Immature natural killer cell (primary cell): ENCODE data around the gene CPT1A. TPM values are rescaled to one million over a fixed set of nuclear protein-coding genes. Genes with fewer than 3 reads are reported as not detected.
A peak's percentile ranks its signal among the peaks of the same experiment; 100 is the strongest.

Source experiments
- DNase-seq, 3 donors: peaks; one replicate each; pipeline ENCODE4 v3.0.0; 2022; ENCODE audit warnings: mixed read lengths in 1 of 3
- H3K27ac Mint-ChIP-seq, 6 donors: one replicate each; pipeline ENCODE4 v1.8.0; 2020; ENCODE audit warnings: mixed read lengths in 6 of 6, mild to moderate bottlenecking in 5 of 6, inconsistent platforms in 4 of 6, moderate library complexity in 3 of 6
- H3K27me3 Mint-ChIP-seq, 3 donors: one replicate each; pipeline ENCODE4 v1.8.0; 2020 to 2021; ENCODE audit warnings: low read depth in 3 of 3, mild to moderate bottlenecking in 3 of 3, mixed read lengths in 3 of 3, moderate library complexity in 3 of 3, inconsistent platforms in 1 of 3
- H3K36me3 Mint-ChIP-seq, 3 donors: one replicate each; pipeline ENCODE4 v1.8.0; 2020; ENCODE audit warnings: mixed read lengths in 3 of 3, inconsistent platforms in 2 of 3, mild to moderate bottlenecking in 2 of 3
- H3K4me1 Mint-ChIP-seq, 2 donors: one replicate each; pipeline ENCODE4 v1.8.0; 2020; ENCODE audit warnings: inconsistent platforms in 2 of 2, mild to moderate bottlenecking in 2 of 2, mixed read lengths in 2 of 2, moderate library complexity in 1 of 2
- H3K4me3 Mint-ChIP-seq, 5 donors: one replicate each; pipeline ENCODE4 v1.8.0; 2020; ENCODE audit warnings: mild to moderate bottlenecking in 5 of 5, mixed read lengths in 5 of 5, inconsistent platforms in 3 of 5, moderate library complexity in 3 of 5
- H3K9me3 Mint-ChIP-seq, 6 donors: one replicate each; pipeline ENCODE4 v1.8.0; 2020; ENCODE audit warnings: mild to moderate bottlenecking in 6 of 6, mixed read lengths in 6 of 6, inconsistent platforms in 4 of 6, moderate library complexity in 3 of 6
- polyA plus RNA-seq, 3 donors: library from polyadenylated mRNA; unstranded; fragments of 300-500 nt; fragmentation: Illumina TruSeq; gene quantifications; one replicate each; pipeline ENCODE4 v1.2.3, GENCODE V29; 2021

Gene CPT1A
- polyA plus RNA-seq, 3 donors from 2014 or later: 6.4 to 20.3 (median 8.0) TPM

DNA sequence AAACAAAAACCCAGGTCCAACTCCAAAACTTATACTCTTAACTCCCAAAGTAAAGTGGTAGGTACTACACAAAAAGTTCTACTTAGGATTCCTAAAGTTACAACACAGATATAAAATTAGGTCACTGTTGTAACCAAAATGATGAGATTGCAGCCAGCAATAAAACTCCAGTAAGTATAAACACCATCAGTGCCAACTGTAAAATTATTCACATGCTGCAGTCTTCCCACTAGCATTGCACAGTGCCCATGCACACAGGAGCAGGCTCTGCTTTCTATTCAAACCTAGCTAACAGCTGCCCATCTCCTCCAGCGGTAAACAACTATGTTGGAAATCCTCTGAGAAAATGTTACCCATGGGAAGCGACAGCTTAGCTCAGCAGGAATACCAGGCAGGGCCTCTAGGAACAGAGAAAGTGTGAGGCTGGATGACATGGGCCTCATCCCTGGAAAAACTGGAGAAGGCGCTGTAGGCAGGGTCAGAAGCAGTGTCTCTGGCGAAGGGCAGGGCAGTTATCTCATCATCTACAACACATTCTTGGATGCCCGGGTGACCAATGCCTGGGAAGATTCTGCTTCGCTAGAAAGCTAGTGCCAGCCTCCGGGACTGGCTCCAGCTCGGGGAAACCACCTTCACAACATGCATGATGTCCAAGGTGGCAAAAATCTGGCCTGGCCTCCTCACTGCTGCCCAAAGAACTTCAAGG, 9.1 kb downstream of the CPT1A start:
- no peak overlapping the region for H3K4me3 Mint-ChIP-seq
- no peaks in the 10 kb centered on the region for H3K9me3 Mint-ChIP-seq
- peak overlapping the region in 2 of 6 donors; percentile 22 to 34 for H3K27ac Mint-ChIP-seq
- H3K27me3 Mint-ChIP-seq: peaks cover 2 to 6% (median 2%) of the 10 kb centered on the region in 3 donors
- peaks cover 0 to 9% (median 3%) of the 10 kb centered on the region in 3 donors for H3K36me3 Mint-ChIP-seq
- H3K4me1 Mint-ChIP-seq: peaks cover 64 to 66% of the 10 kb centered on the region in 2 donors
- DNase-seq: no peak

DNA sequence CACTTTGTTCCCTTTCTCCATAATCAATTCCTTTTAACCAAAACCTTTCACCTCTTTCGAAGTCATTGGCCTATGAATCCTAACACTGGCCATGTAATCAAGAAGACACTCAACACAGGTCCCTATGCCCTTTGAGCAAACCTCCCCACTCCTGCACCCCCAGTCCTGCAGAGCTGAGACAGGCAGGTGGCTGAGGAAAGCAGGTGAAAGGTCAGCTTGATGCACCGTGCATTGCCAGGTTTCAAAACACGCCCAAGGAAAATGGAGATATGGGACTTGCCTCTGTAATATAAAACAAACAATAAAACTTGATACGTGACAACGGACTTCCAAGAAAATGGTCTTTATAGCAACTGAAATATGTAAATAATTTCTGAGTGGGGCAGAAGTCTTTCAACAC, 10.6 kb downstream of the CPT1A start:
- Mint-ChIP-seq H3K4me1 (peaks cover 64 to 67% of the 10 kb centered on the region in 2 donors), H3K36me3 (peaks cover 0 to 9% (median 3%) of the 10 kb centered on the region in 3 donors), H3K9me3 (no peaks in the 10 kb centered on the region), H3K4me3 (no peak overlapping the region), H3K27ac (peak overlapping the region in 2 of 6 donors; percentile 26 to 62), H3K27me3 (peaks cover 0 to 5% (median 2%) of the 10 kb centered on the region in 3 donors)
- no peak for DNase-seq

DNA sequence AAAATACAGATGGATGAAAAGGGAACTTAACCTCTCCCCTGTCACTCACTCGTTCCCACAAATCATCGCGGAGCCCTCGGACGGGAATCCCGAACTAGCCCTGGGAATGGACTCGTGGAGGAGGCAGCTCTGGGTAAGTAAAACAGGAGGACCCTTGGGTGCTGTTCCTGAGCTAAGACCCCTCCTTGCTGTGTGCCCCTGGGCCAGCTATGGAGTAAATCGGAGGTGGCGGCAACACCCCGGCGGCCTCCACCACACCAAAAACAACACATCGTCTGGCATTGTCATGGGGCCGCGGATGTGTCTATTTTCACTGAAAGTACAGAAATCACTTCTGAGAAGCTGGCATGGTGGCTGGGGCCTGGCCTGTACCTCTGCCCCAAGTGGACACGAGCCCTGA, 12.1 kb downstream of the CPT1A start:
- peaks cover 0 to 5% (median 2%) of the 10 kb centered on the region in 3 donors for H3K27me3 Mint-ChIP-seq
- H3K9me3 Mint-ChIP-seq: no peaks in the 10 kb centered on the region
- peaks cover 0 to 9% (median 3%) of the 10 kb centered on the region in 3 donors for H3K36me3 Mint-ChIP-seq
- peaks cover 63 to 70% of the 10 kb centered on the region in 2 donors for H3K4me1 Mint-ChIP-seq
- no peak for DNase-seq
- H3K27ac Mint-ChIP-seq: peak overlapping the region in 4 of 6 donors; percentile 24 to 90 (median 82)
- no peak overlapping the region for H3K4me3 Mint-ChIP-seq

DNA sequence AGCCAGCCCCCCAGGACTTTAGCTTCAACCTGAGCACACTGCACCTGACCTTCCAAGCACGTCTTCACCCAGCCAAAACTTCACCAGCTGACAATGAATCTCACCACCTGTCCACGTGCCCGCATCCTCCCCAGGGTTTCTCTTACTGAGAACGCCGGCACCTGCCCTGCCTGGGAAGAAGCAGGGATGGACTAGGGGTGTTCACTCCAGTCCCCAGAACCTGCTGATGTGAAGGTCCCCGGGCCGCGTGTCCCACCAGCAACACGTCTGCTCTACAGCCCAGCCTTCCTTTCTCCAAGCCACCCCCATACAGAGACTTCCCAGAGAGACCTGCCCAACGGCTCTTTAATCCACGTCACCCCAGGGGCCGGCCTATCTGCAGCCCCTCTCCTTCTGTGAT, 12.8 kb downstream of the CPT1A start:
- no peak for DNase-seq
- Mint-ChIP-seq H3K36me3 (peaks cover 0 to 9% (median 3%) of the 10 kb centered on the region in 3 donors), H3K4me3 (peak overlapping the region in 2 of 5 donors; percentile 40 to 77), H3K4me1 (peaks cover 63 to 70% of the 10 kb centered on the region in 2 donors), H3K27me3 (peaks cover 0 to 5% (median 2%) of the 10 kb centered on the region in 3 donors), H3K9me3 (no peaks in the 10 kb centered on the region), H3K27ac (peak overlapping the region; percentile 56 to 90 (median 82))

DNA sequence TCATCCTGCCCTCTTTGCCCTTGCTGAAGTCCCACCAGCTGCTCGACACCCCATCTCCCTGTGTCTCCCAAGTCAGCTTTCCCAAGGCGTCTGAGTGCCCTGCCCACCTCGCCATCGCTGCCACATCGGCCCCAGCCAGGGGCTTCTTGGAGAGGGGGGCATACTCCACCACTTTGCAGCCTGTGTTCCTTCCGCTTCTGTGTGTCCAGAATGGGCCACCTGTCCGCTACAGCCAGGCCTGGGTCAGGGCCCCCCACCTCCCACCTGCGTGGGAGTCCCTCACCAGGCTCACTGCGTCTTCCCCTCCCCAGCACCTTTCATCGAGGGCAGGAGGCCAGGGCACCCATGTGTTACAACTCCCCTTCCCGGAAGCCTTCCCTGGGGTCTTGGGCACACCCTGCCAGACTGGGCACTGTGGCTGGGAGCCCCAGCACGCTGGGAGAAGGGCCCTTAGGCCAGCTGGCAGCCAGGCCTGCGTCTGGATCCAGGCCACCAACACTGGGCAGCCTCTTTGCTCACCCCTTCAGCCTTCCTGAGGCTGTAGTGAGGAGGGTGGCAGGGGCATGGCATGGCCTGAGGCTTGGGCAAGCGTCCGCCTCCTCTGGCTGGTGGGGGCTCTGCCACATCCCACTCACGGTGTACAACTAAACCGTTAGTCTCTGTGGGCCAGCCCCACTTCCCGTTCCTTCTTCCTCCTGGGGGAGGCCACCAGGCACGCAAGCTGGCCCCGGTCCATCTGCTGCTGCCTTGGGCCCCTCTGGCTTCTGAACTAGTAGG, 13.4 kb downstream of the CPT1A start:
- peak overlapping the region in 3 of 5 donors; percentile 33 to 77 (median 40) for H3K4me3 Mint-ChIP-seq
- H3K9me3 Mint-ChIP-seq: no peaks in the 10 kb centered on the region
- H3K4me1 Mint-ChIP-seq: peaks cover 63 to 70% of the 10 kb centered on the region in 2 donors
- peak overlapping the region in 5 of 6 donors; percentile 56 to 90 (median 80) for H3K27ac Mint-ChIP-seq
- H3K36me3 Mint-ChIP-seq: peaks cover 0 to 9% (median 3%) of the 10 kb centered on the region in 3 donors
- peaks cover 0 to 5% (median 2%) of the 10 kb centered on the region in 3 donors for H3K27me3 Mint-ChIP-seq
- no peak for DNase-seq

DNA sequence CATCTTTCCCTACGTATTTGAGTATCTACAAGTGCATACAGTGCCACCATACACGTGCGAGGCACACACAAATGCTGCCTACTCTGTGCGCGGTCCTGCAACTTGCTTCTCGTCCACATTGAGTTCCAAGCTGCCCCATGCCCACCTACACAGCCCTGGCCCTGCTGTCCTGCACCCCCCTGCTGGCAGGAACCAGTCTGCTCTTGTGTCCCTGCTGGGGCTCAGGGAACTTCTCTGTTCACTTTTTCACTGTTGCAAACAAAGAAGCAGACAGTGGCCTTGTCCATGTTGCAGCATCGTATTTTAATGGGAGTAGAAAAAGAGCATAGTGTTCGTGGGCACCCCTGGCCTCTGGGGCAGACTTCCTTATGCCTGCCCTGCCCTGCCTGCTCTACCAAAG, 14.0 kb downstream of the CPT1A start:
- Mint-ChIP-seq H3K4me1 (peaks cover 66 to 68% of the 10 kb centered on the region in 2 donors), H3K4me3 (peak overlapping the region in 2 of 5 donors; percentile 33), H3K27me3 (peaks cover 0 to 5% (median 2%) of the 10 kb centered on the region in 3 donors), H3K27ac (peak overlapping the region; percentile 19 to 63 (median 47)), H3K9me3 (no peaks in the 10 kb centered on the region), H3K36me3 (peaks cover 0 to 9% (median 3%) of the 10 kb centered on the region in 3 donors)
- no peak for DNase-seq

DNA sequence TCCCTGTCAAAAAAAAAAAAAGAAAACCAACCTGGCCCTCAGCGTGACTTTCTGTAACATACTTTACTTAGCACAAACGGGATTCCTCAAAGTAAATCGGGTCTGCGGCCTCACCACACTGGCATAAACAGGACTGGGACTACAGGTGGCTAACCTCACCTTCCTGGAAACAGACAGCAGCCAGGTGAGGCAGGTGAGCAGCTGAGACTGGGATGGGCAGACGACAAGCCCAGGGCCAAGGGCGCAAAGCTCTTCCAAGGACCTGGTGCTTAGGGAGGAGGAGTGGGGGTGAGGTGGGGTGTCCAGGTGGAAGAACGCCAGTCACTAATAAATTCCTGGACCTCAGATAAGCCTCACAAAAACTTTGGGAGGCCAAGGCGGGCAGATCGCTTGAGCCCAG, 15.0 kb downstream of the CPT1A start:
- peak overlapping the region in 3 of 6 donors; percentile 24 to 53 (median 28) for H3K27ac Mint-ChIP-seq
- peaks cover 0 to 9% (median 3%) of the 10 kb centered on the region in 3 donors for H3K36me3 Mint-ChIP-seq
- H3K9me3 Mint-ChIP-seq: no peaks in the 10 kb centered on the region
- H3K4me3 Mint-ChIP-seq: peak overlapping the region in 1 of 5 donors; percentile 15
- H3K4me1 Mint-ChIP-seq: peaks cover 63 to 69% of the 10 kb centered on the region in 2 donors
- DNase-seq: no peak
- peaks cover 0 to 5% (median 2%) of the 10 kb centered on the region in 3 donors for H3K27me3 Mint-ChIP-seq

DNA sequence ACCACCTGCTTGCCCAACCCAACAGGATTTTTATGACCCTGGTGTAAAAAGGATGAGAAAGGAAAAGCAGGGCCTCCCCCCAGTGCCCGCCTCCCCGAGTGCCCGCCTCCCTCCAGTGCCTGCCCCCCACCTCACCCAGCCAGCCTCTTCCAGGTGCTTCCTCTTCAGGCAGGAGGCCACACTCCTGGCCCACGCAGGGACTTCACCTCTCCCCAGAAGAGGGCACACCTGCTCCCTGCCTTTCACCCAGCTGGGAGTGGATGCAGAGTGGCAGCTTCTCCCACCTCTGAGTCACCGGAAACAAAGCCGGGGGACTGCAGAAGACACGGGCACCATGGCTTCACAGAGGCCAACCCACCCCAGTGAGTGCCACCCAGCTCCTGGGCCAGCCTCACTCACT, 16.1 kb downstream of the CPT1A start:
- Mint-ChIP-seq H3K4me1 (peaks cover 54 to 59% of the 10 kb centered on the region in 2 donors), H3K36me3 (peaks cover 0 to 5% (median 2%) of the 10 kb centered on the region in 3 donors), H3K4me3 (peak overlapping the region in 4 of 5 donors; percentile 5 to 44 (median 28)), H3K27ac (peak overlapping the region; percentile 43 to 72 (median 55)), H3K27me3 (peaks cover 0 to 8% (median 2%) of the 10 kb centered on the region in 3 donors), H3K9me3 (no peaks in the 10 kb centered on the region)
- DNase-seq: peak; percentile 56 to 64 (median 61)

DNA sequence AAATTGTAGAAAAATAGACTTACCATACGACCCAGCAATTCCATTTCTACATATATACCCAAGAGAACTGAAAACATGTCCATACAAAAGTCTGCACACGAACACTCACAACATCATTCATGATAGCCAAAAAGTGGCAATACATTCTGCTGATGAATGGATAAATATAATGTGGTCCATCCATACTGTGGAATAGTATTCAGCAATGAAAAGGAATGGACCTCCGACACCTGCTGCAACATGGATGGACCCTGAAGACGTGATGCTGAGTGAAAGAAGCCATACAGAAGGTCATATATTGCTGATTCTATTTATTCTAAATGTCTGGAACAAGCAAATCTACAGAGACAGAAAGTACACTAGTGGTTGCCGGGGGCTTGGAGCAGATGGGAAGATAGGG, 19.2 kb downstream of the CPT1A start:
- Mint-ChIP-seq H3K4me1 (peaks cover 42 to 49% of the 10 kb centered on the region in 2 donors), H3K4me3 (no peak overlapping the region), H3K27ac (peak overlapping the region in 2 of 6 donors; percentile 3 to 31), H3K9me3 (no peaks in the 10 kb centered on the region), H3K27me3 (peaks cover 0 to 5% (median 0%) of the 10 kb centered on the region in 3 donors), H3K36me3 (no peaks in the 10 kb centered on the region)
- no peak for DNase-seq

DNA sequence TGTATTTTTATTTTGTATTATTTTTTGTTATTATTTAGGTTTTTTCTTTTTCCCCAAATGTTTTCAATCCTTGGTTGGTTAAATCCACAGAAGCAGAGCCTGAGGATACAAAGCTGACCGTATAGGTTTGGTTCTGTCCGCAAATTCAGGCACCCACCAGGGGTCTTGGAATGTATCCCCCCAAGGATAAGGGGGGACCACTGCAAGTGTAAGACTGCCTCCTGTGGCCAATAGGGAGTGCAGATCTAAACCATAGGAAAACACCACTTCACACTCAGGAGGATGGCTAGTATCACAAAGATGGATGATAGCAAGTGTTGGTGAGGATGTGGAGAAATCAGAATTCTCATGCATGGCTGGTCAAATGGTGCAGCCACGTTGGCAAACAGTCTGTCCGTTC, 20.0 kb downstream of the CPT1A start:
- no peak overlapping the region for H3K27ac Mint-ChIP-seq
- no peaks in the 10 kb centered on the region for H3K9me3 Mint-ChIP-seq
- peaks cover 4 to 5% (median 4%) of the 10 kb centered on the region in 3 donors for H3K27me3 Mint-ChIP-seq
- no peaks in the 10 kb centered on the region for H3K36me3 Mint-ChIP-seq
- H3K4me3 Mint-ChIP-seq: no peak overlapping the region
- no peak for DNase-seq
- H3K4me1 Mint-ChIP-seq: peaks cover 43 to 49% of the 10 kb centered on the region in 2 donors

DNA sequence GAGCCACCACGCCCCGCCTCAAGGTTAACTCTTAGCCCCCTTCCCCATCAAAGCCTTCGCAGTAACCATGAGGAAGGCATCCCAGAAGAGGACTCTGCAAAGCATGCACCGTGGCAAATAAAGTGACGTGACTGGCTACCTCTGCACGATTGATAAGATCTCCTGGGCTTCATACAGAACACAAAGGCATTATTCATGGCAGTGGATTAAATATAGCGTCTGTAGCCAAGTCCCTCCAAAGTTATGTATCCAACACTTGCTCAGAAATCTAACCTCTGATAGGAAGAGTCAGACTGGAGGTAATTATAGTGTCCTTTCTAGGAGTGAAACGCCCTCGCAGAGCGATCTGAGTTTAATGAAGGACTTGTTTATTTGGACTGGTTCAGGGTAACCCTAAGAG, 22.4 kb downstream of the CPT1A start:
- Mint-ChIP-seq H3K4me1 (peaks cover 33 to 45% of the 10 kb centered on the region in 2 donors), H3K36me3 (peaks cover 0 to 7% (median 3%) of the 10 kb centered on the region in 3 donors), H3K27ac (peak overlapping the region in 1 of 6 donors; percentile 25), H3K4me3 (no peak overlapping the region), H3K27me3 (peaks cover 5 to 6% (median 6%) of the 10 kb centered on the region in 3 donors), H3K9me3 (no peaks in the 10 kb centered on the region)
- no peak for DNase-seq

DNA sequence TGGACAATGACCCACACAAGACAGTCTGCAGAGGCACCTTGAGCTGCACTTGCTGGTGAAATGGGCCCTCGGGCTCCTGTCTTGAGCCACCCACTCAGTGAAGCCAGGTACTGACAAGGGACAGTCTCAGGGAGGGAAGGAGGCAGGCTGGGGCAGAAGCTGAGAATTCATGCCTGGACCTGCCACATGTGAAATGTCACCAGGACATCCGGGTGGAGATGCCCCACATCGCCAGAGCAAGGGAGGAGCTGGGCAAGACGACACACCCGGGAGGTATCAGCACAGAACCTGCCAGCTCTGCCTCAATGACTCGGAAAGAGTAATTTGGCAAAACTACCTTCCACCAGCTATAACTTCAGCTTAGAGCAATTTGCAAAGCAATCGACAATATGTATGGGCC, 23.5 kb downstream of the CPT1A start:
- H3K27me3 Mint-ChIP-seq: peaks cover 5 to 6% (median 6%) of the 10 kb centered on the region in 3 donors
- no peak for DNase-seq

DNA sequence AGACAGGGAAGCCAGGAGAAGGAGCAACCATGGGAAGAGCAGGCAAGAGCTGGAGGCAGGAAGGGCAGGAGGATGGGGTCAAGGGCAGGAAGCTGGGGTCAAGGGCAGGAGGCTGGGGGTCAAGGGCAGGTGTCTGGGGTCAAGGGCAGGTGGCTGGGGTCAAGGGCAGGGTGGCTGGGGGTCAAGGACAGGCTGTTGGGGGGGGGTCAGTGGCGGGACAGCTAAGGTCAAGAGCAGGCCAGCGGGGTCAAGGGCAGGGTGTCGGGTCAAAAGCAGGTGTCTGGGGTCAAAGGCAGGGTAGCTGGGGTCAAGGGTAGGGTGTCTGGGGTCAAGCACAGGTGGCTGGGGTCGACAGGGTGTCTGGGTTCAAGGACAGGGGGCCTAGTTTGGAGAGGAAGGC, 24.2 kb downstream of the CPT1A start:
- peaks cover 36 to 46% of the 10 kb centered on the region in 2 donors for H3K4me1 Mint-ChIP-seq

More for the DNA sequence above, 23.5 kb downstream of the CPT1A start:
- Mint-ChIP-seq H3K9me3 (no peaks in the 10 kb centered on the region), H3K4me3 (no peak overlapping the region), H3K36me3 (peaks cover 0 to 7% (median 3%) of the 10 kb centered on the region in 3 donors), H3K27ac (peak overlapping the region in 3 of 6 donors; percentile 88 to 94 (median 89)), H3K4me1 (peaks cover 33 to 45% of the 10 kb centered on the region in 2 donors)

More for the DNA sequence above, 24.2 kb downstream of the CPT1A start:
- Mint-ChIP-seq H3K4me3 (peak overlapping the region in 4 of 5 donors; percentile 46 to 71 (median 56)), H3K27ac (peak overlapping the region; percentile 56 to 94 (median 88)), H3K36me3 (peaks cover 4 to 12% (median 9%) of the 10 kb centered on the region in 3 donors), H3K27me3 (peaks cover 5 to 6% (median 6%) of the 10 kb centered on the region in 3 donors), H3K9me3 (no peaks in the 10 kb centered on the region)
- DNase-seq: no peak
